Activated CD8-positive, alpha-beta T cell treated with anti-CD3 and anti-CD28 coated beads for 36 hours (primary cell): ENCODE results near the gene GPT2. TPM values are rescaled to one million over a fixed set of nuclear protein-coding genes. Genes with fewer than 3 reads are reported as not detected.

Experiments used
- ATAC-seq: fragments of 200-7000 bp; cut with Tn5 transposase; one replicate; pipeline ENCODE4 v1.10.0; 2021; ENCODE audit warnings: mild to moderate bottlenecking, moderate library complexity
- CTCF ChIA-PET: fragments of 350-600 bp; sonication (Branson Sonifier 250); formaldehyde crosslinking; loops from one replicate; lab custom pipeline; 2021; ENCODE audit warnings: antibody characterized with exemption; lab: Charles Lee
- POLR2A ChIA-PET: fragments of 350-600 bp; sonication (Branson Sonifier 250); formaldehyde crosslinking; loops from one replicate; lab custom pipeline; 2021; ENCODE audit warnings: antibody characterized with exemption; lab: Charles Lee
- DNase-seq: peaks from one replicate; pipeline ENCODE4 v3.0.0-alpha.2; 2020
- H3K27ac Mint-ChIP-seq: one replicate; pipeline ENCODE4 v1.8.0; 2021; ENCODE audit warnings: mild to moderate bottlenecking, mixed read lengths
- H3K27me3 Mint-ChIP-seq: one replicate; pipeline ENCODE4 v1.8.0; 2021; ENCODE audit warnings: mixed read lengths
- H3K36me3 Mint-ChIP-seq: one replicate; pipeline ENCODE4 v1.8.0; 2021; ENCODE audit warnings: low read depth, mixed read lengths
- H3K4me1 Mint-ChIP-seq: one replicate; pipeline ENCODE4 v1.8.0; 2021; ENCODE audit warnings: low read depth, mixed read lengths
- H3K4me3 Mint-ChIP-seq: one replicate; pipeline ENCODE4 v1.8.0; 2021; ENCODE audit warnings: mild to moderate bottlenecking, moderate library complexity, mixed read lengths
- H3K9me3 Mint-ChIP-seq: one replicate; pipeline ENCODE4 v1.8.0; 2021; ENCODE audit warnings: mixed read lengths
- intact Hi-C: fragments of 100-400 bp; cut with micrococcal nuclease; formaldehyde crosslinking; loops from one replicate; pipeline ENCODE4 v1.10.0; 2022
- total RNA-seq, 2 experiments: library from RNA; stranded (reverse); gene quantifications; one replicate each; pipeline ENCODE4 v1.2.3, GENCODE V29; 2021
- TF ChIP-seq, protein P1 (sequence below): fragments of 200-600 bp; IDR thresholded peaks from one replicate; pipeline ENCODE4 v1.8.0; 2022; ENCODE audit warnings: antibody characterized with exemption, mild to moderate bottlenecking

Gene GPT2
- total RNA-seq, 2 experiments from 2014 or later = 39.3 to 50.6 TPM

DNA sequence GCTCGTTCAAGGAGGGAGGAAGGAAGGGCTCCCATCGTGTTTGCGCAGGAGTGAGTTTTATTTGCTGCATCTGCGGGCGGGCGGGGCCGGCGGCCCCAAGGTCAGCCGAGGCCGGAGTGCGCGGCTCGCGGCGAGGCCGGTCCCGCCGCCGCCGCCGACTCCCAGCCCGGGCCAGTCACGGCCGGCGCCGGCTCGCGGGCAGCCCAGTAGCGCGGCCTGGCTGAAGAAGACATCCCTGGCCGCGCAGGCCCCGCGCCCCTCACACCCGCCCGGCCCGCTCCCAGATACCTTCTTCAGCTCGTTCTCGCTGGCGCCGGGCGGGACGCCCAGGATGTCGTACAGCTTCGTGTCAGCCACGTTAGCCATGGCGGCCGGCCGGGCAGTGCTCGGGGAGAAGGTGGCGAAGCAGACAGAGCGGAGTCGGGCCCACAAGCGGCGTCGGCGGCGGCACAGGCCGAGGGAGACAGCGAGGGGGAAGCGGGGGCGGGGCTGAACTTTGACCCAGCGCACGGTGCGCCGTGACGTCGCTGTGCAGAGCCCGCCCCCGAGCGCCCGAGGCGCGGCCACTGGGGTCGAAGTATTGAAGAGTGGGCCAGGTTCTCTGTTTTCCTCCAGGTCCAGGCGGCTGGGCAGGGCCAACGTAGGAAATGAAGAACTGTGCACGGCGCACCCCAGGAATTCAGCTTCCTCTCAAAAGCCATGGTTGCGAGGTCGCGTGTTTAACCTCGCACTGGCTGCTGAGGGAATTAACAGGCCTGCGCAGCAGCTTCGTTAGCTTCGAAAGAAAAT lies 89.2 kb downstream of the GPT2 start, which contains the start of gene DNAJA2:
TSS of gene DNAJA2 (minus strand) at position 468 of the 789 bp plus-strand sequence. CDS start at position 366, 102 bp downstream.
- H3K4me1 Mint-ChIP-seq = peaks cover 51% of the 10 kb centered on the region
- peak within 1 kb of the TSS; percentile 99 for H3K27ac Mint-ChIP-seq
- H3K9me3 Mint-ChIP-seq = no peaks in the 10 kb centered on the region

DNA sequence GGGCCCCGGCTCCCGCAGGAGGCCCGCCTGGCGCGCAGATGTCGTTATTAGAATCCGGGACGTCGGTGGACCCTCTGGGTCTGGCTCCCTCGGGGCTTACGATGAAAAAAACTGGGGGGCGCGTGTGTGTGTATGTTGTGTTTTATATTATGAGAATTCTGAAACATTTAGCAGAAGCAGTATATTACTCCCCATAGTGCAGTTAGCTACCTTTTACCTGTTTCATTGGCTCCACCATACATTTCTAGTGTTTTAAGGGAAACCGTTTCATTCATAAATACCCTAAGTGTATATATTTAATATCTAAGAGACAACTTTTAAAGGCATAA lies 89.8 kb downstream of the GPT2 start:
- Mint-ChIP-seq H3K36me3 (peaks cover 32% of the 10 kb centered on the region), H3K4me1 (peaks cover 47% of the 10 kb centered on the region)

More for the DNA sequence above, 89.2 kb downstream of the GPT2 start, which contains the start of gene DNAJA2:
- Mint-ChIP-seq H3K36me3 (peaks cover 38% of the 10 kb centered on the region), H3K4me3 (peak within 1 kb of the TSS; percentile 92), H3K27me3 (no peaks in the 10 kb centered on the region)
- CTCF ChIA-PET = interaction anchor here (0.6 to 2.8 kb wide), 8 partner anchors 10 to 1343 kb away, joined by 3 to 13 read pairs (median 4); partner anchors contain the start of gene NETO2
- ATAC-seq = peak; percentile 90
- TF ChIP-seq, protein P1, sequence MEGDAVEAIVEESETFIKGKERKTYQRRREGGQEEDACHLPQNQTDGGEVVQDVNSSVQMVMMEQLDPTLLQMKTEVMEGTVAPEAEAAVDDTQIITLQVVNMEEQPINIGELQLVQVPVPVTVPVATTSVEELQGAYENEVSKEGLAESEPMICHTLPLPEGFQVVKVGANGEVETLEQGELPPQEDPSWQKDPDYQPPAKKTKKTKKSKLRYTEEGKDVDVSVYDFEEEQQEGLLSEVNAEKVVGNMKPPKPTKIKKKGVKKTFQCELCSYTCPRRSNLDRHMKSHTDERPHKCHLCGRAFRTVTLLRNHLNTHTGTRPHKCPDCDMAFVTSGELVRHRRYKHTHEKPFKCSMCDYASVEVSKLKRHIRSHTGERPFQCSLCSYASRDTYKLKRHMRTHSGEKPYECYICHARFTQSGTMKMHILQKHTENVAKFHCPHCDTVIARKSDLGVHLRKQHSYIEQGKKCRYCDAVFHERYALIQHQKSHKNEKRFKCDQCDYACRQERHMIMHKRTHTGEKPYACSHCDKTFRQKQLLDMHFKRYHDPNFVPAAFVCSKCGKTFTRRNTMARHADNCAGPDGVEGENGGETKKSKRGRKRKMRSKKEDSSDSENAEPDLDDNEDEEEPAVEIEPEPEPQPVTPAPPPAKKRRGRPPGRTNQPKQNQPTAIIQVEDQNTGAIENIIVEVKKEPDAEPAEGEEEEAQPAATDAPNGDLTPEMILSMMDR = no peak
- intact Hi-C loops = no loop called here
- POLR2A ChIA-PET = interaction anchor here (0.7 to 3.5 kb wide), 16 partner anchors 10 to 1393 kb away, joined by 3 to 39 read pairs (median 4); partner anchors contain the start of gene GPT2
- DNase-seq = peak; percentile 95

DNA sequence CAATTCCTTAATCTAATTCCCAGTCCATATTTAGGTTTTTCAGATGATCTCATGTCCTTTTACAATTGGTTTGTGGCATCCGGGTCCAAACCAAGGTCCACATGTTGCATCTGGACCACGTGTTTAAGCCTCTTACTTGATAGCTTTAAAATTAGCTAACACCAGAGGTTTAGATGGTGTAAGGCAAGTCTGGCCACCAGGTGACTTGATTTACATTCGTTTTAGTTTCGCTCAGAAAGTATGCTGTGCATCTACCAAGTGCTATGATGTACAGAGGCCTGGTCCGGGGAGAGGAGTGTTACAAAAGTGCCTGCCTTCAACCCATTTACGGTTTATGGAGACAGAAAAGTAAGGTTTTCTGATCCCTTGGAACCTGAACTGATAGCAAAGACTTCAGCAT lies 90.2 kb downstream of the GPT2 start:
- Mint-ChIP-seq H3K4me3 (peak overlapping the region; percentile 92), H3K36me3 (peaks cover 28% of the 10 kb centered on the region), H3K4me1 (peaks cover 43% of the 10 kb centered on the region), H3K27ac (peak overlapping the region; percentile 99), H3K9me3 (no peaks in the 10 kb centered on the region), H3K27me3 (no peaks in the 10 kb centered on the region)
- POLR2A ChIA-PET = interaction anchor here (0.7 to 3.5 kb wide), 8 partner anchors 9 to 1392 kb away, joined by 3 to 39 read pairs (median 5); no protein-coding TSS in a partner anchor
- TF ChIP-seq, protein P1 = peak; percentile 32
- CTCF ChIA-PET = interaction anchor here (1.0 to 2.3 kb wide), 7 partner anchors 9 to 169 kb away, joined by 3 to 11 read pairs (median 4); partner anchors contain the start of gene NETO2
- ATAC-seq = peak; percentile 28
- DNase-seq = peak; percentile 62
- intact Hi-C loops = no loop called here

More for the DNA sequence above, 89.8 kb downstream of the GPT2 start:
- TF ChIP-seq, protein P1 = peak; percentile 12
- Mint-ChIP-seq H3K4me3 (peak overlapping the region; percentile 92), H3K9me3 (no peaks in the 10 kb centered on the region), H3K27ac (peak overlapping the region; percentile 99), H3K27me3 (no peaks in the 10 kb centered on the region)
- CTCF ChIA-PET = interaction anchor here (0.6 to 2.3 kb wide), 7 partner anchors 9 to 1342 kb away, joined by 3 to 11 read pairs (median 3); partner anchors contain the start of gene NETO2
- POLR2A ChIA-PET = interaction anchor here (0.7 to 3.5 kb wide), 11 partner anchors 10 to 1392 kb away, joined by 3 to 39 read pairs (median 4); partner anchors contain the start of gene GPT2
- DNase-seq (no peak), ATAC-seq (no peak)
- intact Hi-C loops = no loop called here

DNA sequence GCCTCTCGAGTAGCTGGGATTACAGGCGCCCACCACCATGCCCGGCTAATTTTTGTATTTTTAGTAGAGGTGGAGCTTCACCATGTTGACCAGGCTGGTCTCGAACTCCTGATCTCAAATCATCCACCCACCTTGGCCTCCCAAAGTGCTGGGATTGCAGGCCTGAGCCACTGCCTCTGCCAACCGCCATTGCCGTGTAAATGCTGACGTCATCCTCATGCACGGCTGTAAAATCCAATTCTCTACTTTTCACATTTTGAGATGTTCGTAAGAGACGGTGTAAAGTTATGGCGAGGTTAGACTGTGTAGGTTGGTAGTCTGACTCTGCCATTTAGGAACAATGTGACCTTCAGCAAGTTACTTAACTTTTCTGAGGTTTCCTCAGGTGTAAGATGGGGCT lies 91.0 kb downstream of the GPT2 start:
- no peaks in the 10 kb centered on the region for H3K27me3 Mint-ChIP-seq
- peaks cover 40% of the 10 kb centered on the region for H3K4me1 Mint-ChIP-seq
- ATAC-seq (no peak), DNase-seq (no peak)
- peaks cover 22% of the 10 kb centered on the region for H3K36me3 Mint-ChIP-seq
- no peaks in the 10 kb centered on the region for H3K9me3 Mint-ChIP-seq
- H3K4me3 Mint-ChIP-seq = peak overlapping the region; percentile 92
- peak overlapping the region; percentile 99 for H3K27ac Mint-ChIP-seq
- intact Hi-C loops = no loop called here
- POLR2A ChIA-PET = interaction anchor here (3.5 kb wide), 1 partner anchor 12 kb away, joined by 39 read pairs; no protein-coding TSS in a partner anchor
- TF ChIP-seq, protein P1 = no peak
- CTCF ChIA-PET = interaction anchor here (1.0 to 1.9 kb wide), 3 partner anchors 12 to 166 kb away, joined by 3 to 7 read pairs (median 4); no protein-coding TSS in a partner anchor
